Astrocyte (in vitro differentiated cells and primary cell): ENCODE results near the gene SOSTDC1. TPM values are rescaled to one million over a fixed set of nuclear protein-coding genes. Genes with fewer than 3 reads are reported as not detected.

Experiments used
- DNase-seq: peaks from one replicate; pipeline ENCODE4 v3.0.0-alpha.2; 2010; ENCODE audit warnings: low read depth
- FAIRE-seq: peaks from 2 replicates; lab custom pipeline; 2011; peaks lifted over from hg19 to GRCh38; lab: Jason Lieb, UNC
- H2AFZ ChIP-seq: 2 replicates; pipeline ENCODE4 v1.6.0; 2012; ENCODE audit warnings: low read depth, low read length, inconsistent platforms
- H3K27ac ChIP-seq: 2 replicates; pipeline ENCODE4 v1.5.1; 2011; ENCODE audit warnings: low read depth, low read length, inconsistent platforms
- H3K27me3 ChIP-seq: 2 replicates; pipeline ENCODE4 v1.6.0; 2011; ENCODE audit warnings: low read length, inconsistent platforms; ENCODE audit not compliant: insufficient read depth
- H3K36me3 ChIP-seq: 2 replicates; pipeline ENCODE4 v1.5.1; 2011; ENCODE audit warnings: low read length, inconsistent platforms; ENCODE audit not compliant: insufficient read depth
- H3K4me1 ChIP-seq: 2 replicates; pipeline ENCODE4 v1.5.1; 2011; ENCODE audit warnings: low read length, inconsistent platforms; ENCODE audit not compliant: insufficient read depth
- H3K4me2 ChIP-seq: 2 replicates; pipeline ENCODE4 v1.6.0; 2012; ENCODE audit warnings: low read length, inconsistent platforms
- H3K4me3 ChIP-seq: 2 replicates; pipeline ENCODE4 v1.5.1; 2011; ENCODE audit warnings: low read depth, mild to moderate bottlenecking, low read length, inconsistent platforms; ENCODE audit not compliant: insufficient read depth
- H3K79me2 ChIP-seq: 2 replicates; pipeline ENCODE4 v1.6.0; 2012; ENCODE audit warnings: mild to moderate bottlenecking, low read length, inconsistent platforms; ENCODE audit not compliant: insufficient read depth
- H3K9ac ChIP-seq: 2 replicates; pipeline ENCODE4 v1.6.0; 2012; ENCODE audit warnings: mild to moderate bottlenecking, low read length, inconsistent platforms
- H3K9me3 ChIP-seq: 2 replicates; pipeline ENCODE4 v1.5.1; 2012; ENCODE audit warnings: low read depth, mild to moderate bottlenecking, low read length, inconsistent platforms; ENCODE audit not compliant: insufficient read depth
- H4K20me1 ChIP-seq: 2 replicates; pipeline ENCODE4 v1.6.0; 2012; ENCODE audit warnings: low read length, inconsistent platforms; ENCODE audit not compliant: insufficient read depth
- H3K27ac Mint-ChIP-seq: one replicate; pipeline ENCODE4 v1.8.0; 2021; ENCODE audit warnings: mild to moderate bottlenecking, mixed read lengths; ENCODE audit not compliant: unreplicated experiment
- H3K27me3 Mint-ChIP-seq: one replicate; pipeline ENCODE4 v1.8.0; 2021; ENCODE audit warnings: low read depth, mixed read lengths; ENCODE audit not compliant: unreplicated experiment
- H3K36me3 Mint-ChIP-seq: one replicate; pipeline ENCODE4 v1.8.0; 2021; ENCODE audit warnings: low read depth, mixed read lengths; ENCODE audit not compliant: unreplicated experiment
- H3K4me1 Mint-ChIP-seq: one replicate; pipeline ENCODE4 v1.8.0; 2021; ENCODE audit warnings: low read depth, mixed read lengths; ENCODE audit not compliant: unreplicated experiment
- H3K4me3 Mint-ChIP-seq: one replicate; pipeline ENCODE4 v1.8.0; 2021; ENCODE audit warnings: mild to moderate bottlenecking, moderate library complexity, mixed read lengths; ENCODE audit not compliant: unreplicated experiment
- H3K9me3 Mint-ChIP-seq: one replicate; pipeline ENCODE4 v1.8.0; 2021; ENCODE audit warnings: mild to moderate bottlenecking, mixed read lengths; ENCODE audit not compliant: unreplicated experiment
- CTCF ChIP-seq: IDR thresholded peaks from 2 replicates; pipeline ENCODE4 v1.5.1; 2011; ENCODE audit warnings: low read depth, mild to moderate bottlenecking, inconsistent platforms, low read length, moderate library complexity; ENCODE audit not compliant: insufficient read depth
- EZH2 ChIP-seq: IDR thresholded peaks from 2 replicates; pipeline ENCODE4 v1.6.1; 2012; ENCODE audit warnings: mild to moderate bottlenecking, low read length, inconsistent platforms; ENCODE audit not compliant: insufficient read depth
- total RNA-seq: library from RNA; stranded (reverse); gene quantifications from 2 replicates; pipeline ENCODE4 v1.2.1, GENCODE V29; 2021

SOSTDC1 gene
- total RNA-seq, 1 donor from 2014 or later = 0.23 TPM

- Histone ChIP-seq H3K4me1 (peaks cover 13% of the 10 kb centered on the region), H3K9me3 (no peaks in the 10 kb centered on the region), H4K20me1 (no peaks in the 10 kb centered on the region), H3K9ac (no peak overlapping the region), H3K27me3 (no peaks in the 10 kb centered on the region), H3K4me3 (no peak overlapping the region), H3K79me2 (no peaks in the 10 kb centered on the region), H3K36me3 (no peaks in the 10 kb centered on the region), H3K4me2 (no peak overlapping the region), H3K27ac (no peak overlapping the region), H2AFZ (no peak overlapping the region)
- no peaks in the 10 kb centered on the region for H3K27me3 Mint-ChIP-seq
- TF ChIP-seq EZH2 = no peak
- no peak for TF ChIP-seq CTCF
- peaks cover 14% of the 10 kb centered on the region for H3K4me1 Mint-ChIP-seq
- FAIRE-seq (no peak), DNase-seq (peak; percentile 43)
- no peak overlapping the region for H3K4me3 Mint-ChIP-seq
- no peak overlapping the region for H3K27ac Mint-ChIP-seq
- H3K36me3 Mint-ChIP-seq = no peaks in the 10 kb centered on the region
- H3K9me3 Mint-ChIP-seq = no peaks in the 10 kb centered on the region
These were observed 35.4 kb downstream of the SOSTDC1 start for GRCh38 chr7:16430133-16430532.

GRCh38 chr7:16428672-16429071 lies 36.9 kb downstream of the SOSTDC1 start:
- no peaks in the 10 kb centered on the region for H3K36me3 Mint-ChIP-seq
- H4K20me1 ChIP-seq = no peaks in the 10 kb centered on the region
- H3K4me3 Mint-ChIP-seq = no peak overlapping the region
- no peaks in the 10 kb centered on the region for H3K27me3 Mint-ChIP-seq
- H3K4me3 ChIP-seq = no peak overlapping the region
- no peak overlapping the region for H2AFZ ChIP-seq
- H3K9me3 ChIP-seq = no peaks in the 10 kb centered on the region
- no peaks in the 10 kb centered on the region for H3K79me2 ChIP-seq
- FAIRE-seq (peak; percentile 84), DNase-seq (peak; percentile 85)
- peaks cover 14% of the 10 kb centered on the region for H3K4me1 Mint-ChIP-seq
- no peak overlapping the region for H3K27ac ChIP-seq
- peaks cover 13% of the 10 kb centered on the region for H3K4me1 ChIP-seq
- TF ChIP-seq EZH2 (no peak), CTCF (no peak)
- H3K9ac ChIP-seq = no peak overlapping the region
- no peak overlapping the region for H3K27ac Mint-ChIP-seq
- peak overlapping the region; percentile 59 for H3K4me2 ChIP-seq
- no peaks in the 10 kb centered on the region for H3K27me3 ChIP-seq
- H3K9me3 Mint-ChIP-seq = no peaks in the 10 kb centered on the region
- no peaks in the 10 kb centered on the region for H3K36me3 ChIP-seq

- Mint-ChIP-seq H3K36me3 (no peaks in the 10 kb centered on the region), H3K27me3 (no peaks in the 10 kb centered on the region), H3K27ac (no peak overlapping the region), H3K4me3 (no peak overlapping the region), H3K9me3 (no peaks in the 10 kb centered on the region), H3K4me1 (peaks cover 14% of the 10 kb centered on the region)
- H3K4me3 ChIP-seq = no peak overlapping the region
- no peak overlapping the region for H2AFZ ChIP-seq
- DNase-seq (no peak), FAIRE-seq (no peak)
- H3K27ac ChIP-seq = no peak overlapping the region
- H3K79me2 ChIP-seq = no peaks in the 10 kb centered on the region
- no peaks in the 10 kb centered on the region for H3K36me3 ChIP-seq
- H3K9me3 ChIP-seq = no peaks in the 10 kb centered on the region
- peak overlapping the region; percentile 59 for H3K4me2 ChIP-seq
- H3K9ac ChIP-seq = no peak overlapping the region
- H4K20me1 ChIP-seq = no peaks in the 10 kb centered on the region
- H3K27me3 ChIP-seq = no peaks in the 10 kb centered on the region
- H3K4me1 ChIP-seq = peaks cover 13% of the 10 kb centered on the region
- TF ChIP-seq CTCF (no peak), EZH2 (no peak)
These were observed 37.4 kb downstream of the SOSTDC1 start for GRCh38 chr7:16428182-16428581.
